Mucosa of stomach (tissue), 1 donor: ENCODE data around the gene KRTAP5-3.
"Not testable (repeated sequence)": the region's sequence is repeated elsewhere in the genome, so short reads cannot be mapped to it uniquely, and the experiment has no call there.

Source experiments
- H3K27me3 ChIP-seq: one replicate; pipeline ENCODE4 v1.7.0; 2013; ENCODE audit warnings: mild to moderate bottlenecking, low read length; ENCODE audit not compliant: control insufficient read depth, insufficient read depth
- H3K36me3 ChIP-seq: one replicate; pipeline ENCODE4 v1.7.0; 2013; ENCODE audit warnings: low read length; ENCODE audit not compliant: control insufficient read depth, insufficient read depth
- H3K4me1 ChIP-seq: one replicate; pipeline ENCODE4 v1.7.0; 2013; ENCODE audit warnings: mild to moderate bottlenecking, low read length; ENCODE audit not compliant: control insufficient read depth, insufficient read depth
- H3K4me3 ChIP-seq: one replicate; pipeline ENCODE4 v1.7.0; 2013; ENCODE audit warnings: low read length
- H3K9ac ChIP-seq: one replicate; pipeline ENCODE4 v1.7.0; 2013; ENCODE audit warnings: mild to moderate bottlenecking, low read length, moderate library complexity
- H3K9me3 ChIP-seq: one replicate; pipeline ENCODE4 v1.7.0; 2013; ENCODE audit warnings: mild to moderate bottlenecking, low read length, moderate library complexity; ENCODE audit not compliant: control insufficient read depth
- donor health status: Pancreatic carcinoma.

Gene KRTAP5-3

DNA sequence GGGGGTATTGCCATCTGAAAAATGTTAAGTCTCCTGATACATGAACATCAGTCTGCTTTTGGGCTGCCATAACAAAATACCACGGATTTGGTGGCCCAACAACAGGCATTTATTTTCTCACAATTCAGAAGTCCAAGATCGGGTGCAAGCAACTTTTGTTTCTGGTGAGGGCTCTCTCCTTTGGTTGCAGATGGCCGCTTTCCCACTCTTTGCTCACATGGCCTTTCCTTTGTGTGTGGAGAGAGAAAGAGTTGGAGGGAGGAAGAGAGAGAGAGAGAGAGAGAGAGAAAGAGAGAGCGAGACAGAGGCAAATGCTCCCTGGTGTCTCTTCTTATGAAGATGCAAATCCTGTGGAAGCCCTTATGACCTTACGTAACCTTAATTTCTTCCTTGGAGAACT is 7.6 kb downstream of the KRTAP5-3 start:
- Histone ChIP-seq H3K9me3 (no peaks in the 10 kb centered on the region), H3K9ac (no peak overlapping the region), H3K4me3 (no peak overlapping the region), H3K4me1 (no peaks in the 10 kb centered on the region), H3K36me3 (no peaks in the 10 kb centered on the region), H3K27me3 (peaks cover 12% of the 10 kb centered on the region)

DNA sequence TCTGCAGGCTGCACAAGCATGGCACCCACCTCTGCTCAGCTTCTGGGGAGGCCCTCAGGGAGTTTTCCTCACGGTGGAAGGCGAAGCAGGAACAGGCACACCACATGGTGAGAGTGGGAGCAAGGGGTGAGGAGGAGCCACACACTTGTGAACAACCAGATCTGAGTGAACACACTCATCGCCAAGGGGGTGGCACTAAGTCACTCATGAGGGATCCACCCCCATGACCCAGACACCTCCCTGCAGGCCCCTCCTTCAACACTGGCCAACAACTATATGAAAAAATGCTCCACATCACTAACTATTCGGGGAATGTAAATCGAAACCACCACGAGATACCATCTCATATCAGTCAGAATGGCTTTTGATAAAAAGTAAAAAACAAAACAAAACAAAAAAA is 9.4 kb downstream of the KRTAP5-3 start:
- no peaks in the 10 kb centered on the region for H3K36me3 ChIP-seq
- no peaks in the 10 kb centered on the region for H3K9me3 ChIP-seq
- peaks cover 6% of the 10 kb centered on the region for H3K27me3 ChIP-seq
- no peak overlapping the region for H3K9ac ChIP-seq
- H3K4me3 ChIP-seq: no peak overlapping the region
- H3K4me1 ChIP-seq: no peaks in the 10 kb centered on the region

- not testable (repeated sequence) for H3K4me1 ChIP-seq, H3K4me3 ChIP-seq, H3K27me3 ChIP-seq, H3K36me3 ChIP-seq, H3K9ac ChIP-seq, H3K9me3 ChIP-seq
These were observed 9.9 kb downstream of the KRTAP5-3 start for GRCh38 chr11:1598406-1598805.

DNA sequence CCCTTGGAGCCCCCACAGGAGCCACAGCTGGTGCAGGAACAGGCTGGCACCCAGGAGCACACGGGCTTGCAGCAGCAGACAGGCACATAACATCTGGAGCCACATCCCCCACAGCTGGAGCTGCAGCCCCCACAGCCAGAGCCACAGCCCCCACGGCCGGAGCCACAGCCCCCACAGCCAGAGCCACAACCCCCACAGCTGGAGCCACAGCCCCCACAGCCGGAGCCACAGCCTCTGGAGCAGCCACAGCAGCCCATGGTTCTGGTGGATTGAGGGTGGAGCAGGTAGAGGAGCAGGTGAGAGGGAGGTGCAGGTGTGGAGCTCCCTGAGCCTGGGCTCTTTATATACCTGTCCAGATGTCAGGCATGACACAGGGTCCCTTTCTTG is 10.3 kb downstream of the KRTAP5-3 start, which contains the start of gene KRTAP5-2:
TSS of gene KRTAP5-2 (minus strand) at position 301 of the 387 bp plus-strand sequence. CDS start at position 257, 44 bp downstream.
- Histone ChIP-seq H3K36me3 (no peaks in the 10 kb centered on the region), H3K9ac (no peak within 1 kb of the TSS), H3K4me1 (no peaks in the 10 kb centered on the region), H3K9me3 (no peaks in the 10 kb centered on the region), H3K4me3 (no peak within 1 kb of the TSS), H3K27me3 (peaks cover 11% of the 10 kb centered on the region)

DNA sequence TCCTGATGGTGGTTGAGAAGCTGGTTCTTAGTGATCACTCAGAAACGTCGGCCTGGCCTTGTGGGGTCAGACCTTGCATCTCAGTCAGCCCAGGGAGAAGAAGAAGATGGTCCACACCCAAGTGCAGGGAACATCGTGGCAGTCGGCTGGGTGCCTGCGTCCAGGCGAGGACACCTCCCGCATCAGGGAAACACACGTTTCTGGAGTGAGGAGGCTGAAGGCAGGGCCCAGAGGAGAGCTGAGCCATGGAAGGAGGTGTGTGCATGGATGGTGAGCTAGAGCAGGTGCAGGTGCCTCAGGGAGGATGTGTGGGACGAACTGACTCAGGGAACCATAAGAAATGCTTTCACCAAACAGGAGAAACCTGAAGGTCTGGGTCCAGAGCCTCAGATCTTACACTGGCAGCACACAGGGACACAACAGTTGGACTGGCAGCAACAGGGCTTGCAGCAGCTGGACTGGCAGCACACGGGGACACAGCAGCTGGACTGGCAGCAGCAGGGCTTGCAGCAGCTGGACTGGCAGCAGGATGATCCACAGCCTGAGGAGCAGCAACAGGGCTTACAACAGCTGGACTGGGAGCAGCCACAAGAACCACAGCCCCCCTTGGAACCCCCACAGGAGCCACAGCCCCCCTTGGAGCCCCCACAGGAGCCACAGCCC is 10.8 kb downstream of the KRTAP5-3 start:
- H3K9me3 ChIP-seq: no peaks in the 10 kb centered on the region
- no peak overlapping the region for H3K4me3 ChIP-seq
- H3K4me1 ChIP-seq: no peaks in the 10 kb centered on the region
- H3K27me3 ChIP-seq: peaks cover 11% of the 10 kb centered on the region
- no peaks in the 10 kb centered on the region for H3K36me3 ChIP-seq
- H3K9ac ChIP-seq: no peak overlapping the region

- H3K4me1 ChIP-seq, H3K4me3 ChIP-seq, H3K9me3 ChIP-seq, H3K9ac ChIP-seq, H3K36me3 ChIP-seq: not testable (repeated sequence)
- H3K27me3 ChIP-seq: peaks cover 11% of the 10 kb centered on the region
These were observed 11.6 kb downstream of the KRTAP5-3 start for GRCh38 chr11:1596576-1597121.

DNA sequence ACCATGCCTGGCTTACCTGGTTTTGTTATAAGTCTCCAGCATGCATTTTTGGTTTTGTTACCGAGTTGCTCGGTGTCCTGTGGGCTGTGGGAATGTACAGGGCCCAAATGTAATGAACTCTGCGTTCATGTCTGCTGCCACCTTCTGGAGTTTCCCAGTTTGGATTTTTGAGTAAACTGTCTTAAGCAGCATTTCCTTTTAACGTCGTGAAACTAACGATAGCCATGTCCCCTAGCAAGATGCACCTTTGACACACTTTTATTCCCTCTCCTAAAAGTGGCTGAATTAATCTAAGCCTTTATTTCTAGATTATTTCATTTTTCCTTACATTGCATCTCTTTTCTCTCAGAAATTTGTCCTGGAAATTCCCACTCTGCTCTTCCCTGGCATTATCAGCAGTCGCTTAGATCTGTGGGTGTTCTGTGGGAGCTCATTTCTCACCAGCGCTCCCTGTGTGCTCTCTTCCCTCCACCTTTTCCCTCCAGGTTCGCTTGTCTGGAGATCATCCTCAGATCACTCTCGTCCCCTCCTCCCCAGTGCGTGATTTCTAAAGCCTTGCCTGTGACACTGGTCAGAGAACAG is 12.2 kb downstream of the KRTAP5-3 start:
- H3K9ac ChIP-seq, H3K4me1 ChIP-seq, H3K4me3 ChIP-seq, H3K36me3 ChIP-seq, H3K9me3 ChIP-seq: not testable (repeated sequence)
- H3K27me3 ChIP-seq: peaks cover 11% of the 10 kb centered on the region

- Histone ChIP-seq H3K9ac (no peak overlapping the region), H3K36me3 (no peaks in the 10 kb centered on the region), H3K4me3 (no peak overlapping the region), H3K27me3 (peaks cover 11% of the 10 kb centered on the region), H3K4me1 (peaks cover 3% of the 10 kb centered on the region), H3K9me3 (no peaks in the 10 kb centered on the region)
These were observed 15.6 kb downstream of the KRTAP5-3 start for GRCh38 chr11:1592628-1593027.

DNA sequence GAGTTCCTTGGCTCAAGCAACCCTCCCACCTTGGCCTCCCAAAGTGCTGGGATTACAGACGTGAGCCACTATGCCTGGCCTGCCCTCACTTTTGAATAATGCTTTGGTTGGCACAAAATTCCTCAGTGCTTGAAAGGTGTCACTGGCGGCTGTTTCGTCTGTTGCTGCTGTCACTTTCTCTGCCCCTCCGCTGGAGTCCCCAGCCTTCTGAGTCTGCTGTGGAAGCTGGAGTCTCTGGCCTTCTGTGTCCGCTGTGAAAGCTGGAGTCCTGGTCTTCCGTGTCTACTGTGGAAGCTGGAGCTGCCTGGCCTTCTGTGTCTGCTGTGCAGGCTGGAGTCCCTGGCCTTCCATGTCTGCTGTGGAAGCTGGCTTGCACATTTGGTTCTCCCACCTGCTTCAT is 18.3 kb downstream of the KRTAP5-3 start:
- no peaks in the 10 kb centered on the region for H3K36me3 ChIP-seq
- H3K9ac ChIP-seq: no peak overlapping the region
- H3K9me3 ChIP-seq: no peaks in the 10 kb centered on the region
- no peak overlapping the region for H3K4me3 ChIP-seq
- peaks cover 3% of the 10 kb centered on the region for H3K4me1 ChIP-seq
- peaks cover 5% of the 10 kb centered on the region for H3K27me3 ChIP-seq

DNA sequence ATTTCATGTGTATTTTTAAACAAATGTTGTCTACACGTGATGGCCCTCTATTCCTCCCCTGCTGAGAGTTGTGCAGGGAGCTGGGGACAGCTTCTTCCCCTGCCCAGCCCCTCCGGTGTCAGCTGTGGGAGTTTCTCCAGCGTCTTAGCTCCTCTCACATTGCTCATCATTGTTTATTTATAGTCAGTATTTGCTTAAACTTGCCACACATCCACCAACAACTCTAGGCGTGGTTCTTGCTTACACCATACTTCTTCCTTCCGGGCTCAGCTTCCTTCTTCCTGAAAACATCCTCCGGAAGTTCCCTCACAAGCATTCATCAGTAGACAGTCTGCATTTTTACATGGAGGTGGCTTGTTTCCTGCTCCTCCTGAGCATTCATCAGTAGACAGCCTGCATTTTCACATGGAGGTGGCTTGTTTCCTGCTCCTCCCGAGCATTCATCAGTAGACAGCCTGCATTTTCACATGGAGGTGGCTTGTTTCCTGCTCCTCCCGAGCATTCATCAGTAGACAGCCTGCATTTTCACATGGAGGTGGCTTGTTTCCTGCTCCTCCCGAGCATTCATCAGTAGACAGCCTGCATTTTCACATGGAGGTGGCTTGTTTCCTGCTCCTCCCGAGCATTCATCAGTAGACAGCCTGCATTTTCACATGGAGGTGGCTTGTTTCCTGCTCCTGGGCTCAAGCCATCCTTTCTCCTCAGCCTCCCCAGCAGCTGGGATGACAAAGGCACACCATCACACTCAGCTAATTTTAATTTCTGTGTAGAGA is 18.9 kb downstream of the KRTAP5-3 start:
- H3K4me3 ChIP-seq, H3K9me3 ChIP-seq, H3K4me1 ChIP-seq, H3K36me3 ChIP-seq, H3K9ac ChIP-seq, H3K27me3 ChIP-seq: not testable (repeated sequence)

GRCh38 chr11:1586699-1587098 is 21.6 kb downstream of the KRTAP5-3 start:
- Histone ChIP-seq H3K4me3 (no peak overlapping the region), H3K36me3 (no peaks in the 10 kb centered on the region), H3K9ac (no peak overlapping the region), H3K9me3 (no peaks in the 10 kb centered on the region), H3K4me1 (peaks cover 3% of the 10 kb centered on the region), H3K27me3 (no peaks in the 10 kb centered on the region)

GRCh38 chr11:1584661-1585370 is 23.4 kb downstream of the KRTAP5-3 start, which contains the start of gene KRTAP5-1:
Gene KRTAP5-1, minus strand, starts transcription at chr11:1585283. Its CDS starts 34 bp downstream, at chr11:1585249.
- not testable (repeated sequence) for H3K9ac ChIP-seq, H3K27me3 ChIP-seq, H3K9me3 ChIP-seq, H3K36me3 ChIP-seq, H3K4me3 ChIP-seq, H3K4me1 ChIP-seq
